Activated CD4-positive, CD25-positive, alpha-beta regulatory T cell treated with anti-CD3 and anti-CD28 coated beads, Interleukin-2, amount 50 U/mL, for 16 hours (primary cell): ENCODE results near the gene NOM1.
"Not testable (repeated sequence)": the region's sequence is repeated elsewhere in the genome, so short reads cannot be mapped to it uniquely, and the experiment has no call there.

Experiments
- DNase-seq: peaks from one replicate; pipeline ENCODE4 v3.0.0-alpha.2; 2020; ENCODE audit warnings: low read depth, low spot score

Gene NOM1

GRCh38 chr7:156949541-156950380, at the start of gene NOM1:
TSS of gene NOM1 (plus strand) at chr7:156949712. CDS start at chr7:156949738, 26 bp downstream.
- peak; percentile 87 for DNase-seq

- not testable (repeated sequence) for DNase-seq
These were observed 49.4 kb upstream of the NOM1 start for GRCh38 chr7:156900093-156900492.

- DNase-seq: no peak
These were observed 46.1 kb upstream of the NOM1 start for GRCh38 chr7:156903232-156903909.

DNA sequence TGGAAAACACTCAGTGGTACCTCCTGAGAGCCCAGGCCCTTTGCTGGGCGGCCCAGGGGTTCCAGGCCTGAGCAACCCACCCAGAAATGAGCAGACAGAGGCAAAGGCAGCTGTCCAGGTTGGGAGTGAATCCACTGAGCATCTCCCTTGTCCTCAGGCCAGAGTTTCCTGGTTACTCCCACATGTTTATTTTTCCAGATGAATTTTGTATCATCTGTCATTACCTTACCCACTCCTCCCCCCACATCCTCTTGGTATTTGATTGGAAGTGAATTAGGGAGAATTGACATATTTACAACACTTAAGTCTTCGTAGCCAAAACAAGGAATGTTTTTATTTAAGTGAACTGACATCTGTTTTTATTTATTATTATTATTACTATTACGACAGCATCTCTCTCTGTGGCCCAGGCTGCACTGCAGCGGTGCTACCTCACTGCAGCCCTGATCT, 43.3 kb upstream of the NOM1 start:
- DNase-seq: no peak

GRCh38 chr7:156907656-156908055, 41.9 kb upstream of the NOM1 start:
- no peak for DNase-seq

- not testable (repeated sequence) for DNase-seq
These were observed 39.8 kb upstream of the NOM1 start for GRCh38 chr7:156909574-156910252.

DNA sequence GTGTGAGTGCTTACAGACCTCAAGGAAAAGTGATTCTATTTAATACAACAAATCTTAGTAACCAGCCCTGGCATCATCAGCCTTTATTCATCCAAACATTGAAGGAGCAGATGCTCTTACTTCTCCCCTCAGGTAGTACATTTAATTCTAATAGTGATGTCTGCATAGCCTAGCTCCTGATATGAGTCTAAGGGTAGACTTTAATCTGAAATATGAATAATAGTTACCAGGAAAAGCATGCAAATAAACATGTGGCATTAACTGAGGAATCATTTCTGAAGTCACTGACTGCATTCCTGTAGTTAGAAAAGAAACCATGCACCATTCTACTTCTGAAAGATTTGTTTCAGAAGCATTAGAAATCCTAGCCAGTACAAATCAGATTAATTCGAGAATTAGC, 30.9 kb upstream of the NOM1 start:
- no peak for DNase-seq

- DNase-seq: no peak
These were observed 30.3 kb upstream of the NOM1 start for GRCh38 chr7:156919132-156919713.

DNA sequence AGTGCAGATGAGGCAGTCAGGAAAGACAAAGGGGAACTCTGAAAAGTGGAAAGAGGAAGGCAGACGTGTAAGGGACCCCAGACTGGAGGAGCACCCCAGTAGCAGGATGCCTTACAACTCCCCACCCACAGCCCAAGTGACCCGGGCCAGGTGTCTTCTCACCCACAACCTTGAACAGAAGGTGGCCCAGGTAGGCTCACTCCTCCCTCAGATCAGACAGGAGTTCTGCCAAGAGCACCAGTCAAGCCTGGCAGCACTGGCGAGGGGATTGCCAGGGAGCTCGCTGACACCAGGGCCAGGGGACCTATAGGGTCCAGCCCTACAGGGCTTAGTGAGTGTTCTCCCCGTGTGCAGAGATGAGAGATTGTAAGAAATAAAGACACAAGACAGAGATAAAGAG, 29.4 kb upstream of the NOM1 start:
- DNase-seq: no peak

- DNase-seq: not testable (repeated sequence)
These were observed 28.8 kb upstream of the NOM1 start for GRCh38 chr7:156920487-156921373.

DNA sequence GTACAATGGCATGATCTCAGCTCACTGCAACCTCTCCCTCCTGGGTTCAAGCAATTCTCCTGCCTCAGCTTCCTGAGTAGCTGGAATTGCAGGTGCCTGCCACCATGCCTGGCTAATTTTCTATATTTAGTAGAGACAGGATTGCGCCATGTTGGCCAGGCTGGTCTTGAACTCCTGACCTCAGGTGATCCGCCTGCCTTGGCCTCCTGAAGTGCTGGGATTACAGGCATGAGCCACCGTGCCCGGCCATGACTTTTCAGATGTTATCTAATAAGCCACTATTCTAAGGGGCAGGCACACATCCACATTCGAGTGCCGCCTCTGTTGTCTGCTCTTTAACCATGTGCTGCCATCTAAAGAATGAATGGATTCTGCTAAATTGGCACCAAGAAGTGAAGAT, 27.2 kb upstream of the NOM1 start:
- DNase-seq: not testable (repeated sequence)

DNA sequence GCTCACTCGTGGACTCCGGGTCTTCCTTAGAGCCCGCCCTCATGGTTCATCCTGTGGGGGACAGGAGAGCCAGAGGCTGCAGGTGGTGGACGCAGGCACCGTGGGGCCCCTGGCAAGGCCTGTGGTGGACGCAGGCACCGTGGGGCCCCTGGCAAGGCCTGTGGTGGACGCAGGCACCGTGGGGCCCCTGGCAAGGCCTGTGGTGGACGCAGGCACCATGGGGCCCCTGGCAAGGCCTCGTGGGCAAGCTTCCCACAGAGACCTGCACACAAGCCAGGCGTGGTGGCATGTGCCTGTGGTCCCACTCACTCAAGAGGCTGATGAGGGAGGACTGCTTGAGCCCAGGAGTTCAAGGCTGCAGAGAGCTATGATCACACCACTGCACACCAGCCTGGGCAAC, 23.7 kb upstream of the NOM1 start:
- not testable (repeated sequence) for DNase-seq

DNA sequence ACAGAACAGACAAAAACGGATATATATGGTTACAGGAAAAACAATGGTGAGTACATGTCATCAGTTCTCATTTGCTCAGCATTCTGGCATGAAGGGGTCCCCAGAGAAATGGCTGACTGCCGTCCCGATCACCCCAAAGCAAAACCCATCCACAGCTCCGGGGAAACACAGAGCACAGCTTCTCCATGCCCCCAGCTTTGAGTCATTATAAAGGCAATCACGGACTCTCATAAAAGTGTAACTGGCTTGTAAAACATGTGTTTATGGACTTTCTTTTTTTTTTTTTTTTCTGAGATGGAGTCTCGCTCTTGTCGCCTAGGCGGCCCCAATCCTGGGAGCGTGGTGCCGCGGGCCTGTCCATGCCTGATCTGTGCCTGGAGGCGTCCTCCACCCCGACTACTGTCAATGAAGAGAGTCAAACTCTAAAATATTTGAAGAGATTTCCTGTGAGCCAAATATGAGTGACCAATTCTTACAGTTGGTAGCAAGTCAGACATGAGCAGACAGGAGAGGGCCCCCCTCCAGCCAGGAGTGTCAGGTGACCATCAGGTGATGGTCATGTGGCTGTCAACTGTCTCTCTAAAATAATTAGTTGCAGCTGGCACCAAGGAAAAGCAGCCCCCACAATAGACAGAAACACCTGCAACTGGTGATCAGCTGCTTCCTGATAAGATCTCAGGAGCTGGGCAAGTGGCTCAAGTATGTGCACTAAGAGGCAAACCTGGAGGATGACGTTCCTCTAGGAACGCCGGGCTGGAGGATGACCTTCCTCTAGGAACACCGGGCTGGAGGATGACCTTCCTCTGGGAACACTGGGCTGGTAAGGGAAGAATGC, 21.7 kb upstream of the NOM1 start:
- no peak for DNase-seq

GRCh38 chr7:156928406-156928747, 21.1 kb upstream of the NOM1 start:
- DNase-seq: no peak

- DNase-seq: no peak
These were observed 19.5 kb upstream of the NOM1 start for GRCh38 chr7:156929789-156930539.

DNA sequence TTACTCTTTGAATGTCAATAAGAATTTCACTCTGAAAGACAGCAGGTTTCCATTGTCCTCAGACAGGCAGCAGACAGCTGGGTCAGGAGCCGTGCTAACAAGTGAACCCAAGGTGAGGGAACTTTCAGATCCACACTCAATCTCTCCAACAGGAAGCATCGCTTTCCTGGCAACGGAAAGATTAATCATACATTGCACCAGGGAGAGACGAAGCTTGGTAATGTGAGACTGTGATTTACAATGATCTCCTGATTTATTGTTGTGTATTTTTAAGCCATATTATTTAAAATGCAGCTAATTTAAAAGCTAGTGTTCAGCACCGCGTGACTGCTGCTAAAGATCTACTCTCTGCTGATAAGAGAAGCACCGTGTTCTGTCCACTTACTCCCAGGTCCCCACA, 17.5 kb upstream of the NOM1 start:
- no peak for DNase-seq

GRCh38 chr7:156935250-156935649, 14.3 kb upstream of the NOM1 start:
- no peak for DNase-seq

DNA sequence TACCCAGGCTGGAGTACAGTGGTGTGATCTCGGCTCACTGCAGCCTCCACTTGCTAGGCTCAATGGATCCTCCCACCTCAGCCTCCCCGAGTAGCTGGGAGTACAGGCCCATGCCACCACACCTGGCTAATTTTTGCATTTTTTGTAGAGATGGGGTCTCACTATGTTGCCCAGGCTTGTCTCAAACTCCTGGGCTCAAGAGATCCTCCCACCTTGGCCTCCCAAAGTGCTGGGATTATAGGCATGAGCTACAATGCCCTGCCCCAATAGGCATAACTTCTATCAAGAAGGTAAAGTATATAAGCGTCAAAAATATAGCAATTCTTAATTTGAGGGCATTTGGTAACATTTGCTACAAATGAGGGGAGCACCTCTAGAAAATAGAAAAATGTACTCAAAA, 12.7 kb upstream of the NOM1 start:
- not testable (repeated sequence) for DNase-seq

DNA sequence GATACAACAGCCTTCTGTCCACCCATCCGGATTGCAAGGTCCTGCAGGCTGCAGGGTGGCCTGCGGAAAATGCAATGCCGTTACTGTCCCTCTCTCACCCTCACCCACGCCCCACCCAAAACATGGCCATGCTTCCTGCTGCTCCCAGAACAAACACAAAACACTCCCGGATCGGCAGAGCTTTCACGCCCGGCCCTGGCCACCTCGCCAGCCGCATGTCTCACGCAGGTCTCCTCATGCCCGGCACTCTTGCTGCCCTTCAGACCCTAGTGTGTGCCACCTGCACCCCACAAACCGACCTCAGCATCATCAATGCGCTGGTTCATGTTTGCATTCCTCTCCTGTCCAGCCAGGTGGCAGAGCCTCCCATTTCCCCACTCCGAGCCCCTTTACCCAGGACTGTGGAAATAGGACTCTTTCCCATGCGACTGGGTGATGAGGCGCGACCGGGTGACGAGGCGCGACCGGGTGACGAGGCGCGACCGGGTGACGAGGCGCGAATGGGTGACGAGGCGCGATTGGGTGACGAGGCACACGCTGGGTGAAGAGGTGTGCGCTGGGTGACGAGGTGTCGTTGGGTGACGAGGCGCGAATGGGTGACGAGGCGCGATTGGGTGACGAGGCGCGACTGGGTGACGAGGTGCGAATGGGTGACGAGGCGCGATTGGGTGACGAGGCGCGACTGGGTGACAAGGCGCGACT, 8.9 kb upstream of the NOM1 start:
- no peak for DNase-seq
